GM19467 (cell line): ENCODE data around the gene SPOCD1.
"Not testable (repeated sequence)": the region's sequence is repeated elsewhere in the genome, so short reads cannot be mapped to it uniquely, and the experiment has no call there.

ENCODE experiments used
- ATAC-seq: cut with Tn5 transposase; IDR thresholded peaks from one replicate; pipeline ENCODE4 v1.9.1; 2021; ENCODE audit warnings: mild to moderate bottlenecking, moderate library complexity; ENCODE audit not compliant: unreplicated experiment

The SPOCD1 gene

DNA sequence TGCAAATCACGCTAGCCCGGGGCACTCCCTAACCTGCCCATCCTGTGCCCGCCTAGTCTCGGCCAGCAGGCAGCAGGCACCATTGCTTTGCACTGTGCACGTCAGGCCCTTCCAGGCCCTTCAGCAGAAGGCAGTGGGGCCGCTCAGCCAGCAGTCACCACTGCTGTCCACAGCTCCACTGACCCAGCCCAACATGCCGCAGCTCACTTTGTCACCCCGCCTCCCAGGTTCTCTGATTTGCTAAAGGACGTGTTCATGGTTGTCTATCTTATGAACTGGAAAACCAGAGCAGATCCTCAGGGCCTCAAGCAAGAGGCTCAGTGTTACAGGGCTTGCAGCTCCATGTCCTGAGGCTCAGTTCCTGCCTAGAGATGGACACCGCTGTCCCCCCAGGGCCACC lies 14.2 kb upstream of the SPOCD1 start:
- no peak for ATAC-seq

DNA sequence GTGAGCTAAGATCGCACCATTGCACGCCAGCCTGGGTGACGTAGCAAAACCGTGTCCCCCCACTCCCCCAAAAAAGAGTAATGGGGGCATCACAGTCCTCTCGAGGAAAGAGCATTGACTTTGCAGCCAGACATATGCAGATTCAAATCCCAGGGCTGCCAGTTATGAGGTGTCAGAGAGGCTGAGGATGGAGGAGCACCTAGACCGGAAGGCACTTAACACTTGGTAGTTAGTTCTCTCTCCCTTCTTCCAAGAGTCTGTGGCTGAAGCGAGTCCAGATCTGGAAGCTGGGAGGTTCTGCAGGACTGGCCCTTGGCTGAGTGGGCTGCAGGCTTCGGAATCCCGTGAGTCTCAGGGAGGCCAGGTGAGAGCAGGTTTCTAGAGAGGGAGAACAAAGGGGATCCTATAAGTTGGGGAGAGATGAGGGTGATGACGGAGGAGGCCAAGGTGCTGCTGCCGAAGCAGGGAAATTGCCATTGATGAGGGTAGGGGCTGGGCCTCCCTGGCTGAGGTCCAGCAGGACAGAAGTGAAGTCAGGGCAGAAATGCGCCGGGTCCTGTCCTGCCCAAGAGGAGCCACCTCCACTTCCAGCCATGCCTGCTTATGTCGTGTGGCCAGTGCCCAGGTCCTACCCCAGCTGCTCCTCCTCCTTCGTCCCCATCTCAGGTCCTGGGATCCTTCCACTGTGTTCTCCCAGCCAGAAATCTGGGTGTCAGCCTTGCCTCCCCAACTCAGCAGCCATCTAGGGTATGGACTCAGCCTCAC lies 13.3 kb upstream of the SPOCD1 start:
- no peak for ATAC-seq

DNA sequence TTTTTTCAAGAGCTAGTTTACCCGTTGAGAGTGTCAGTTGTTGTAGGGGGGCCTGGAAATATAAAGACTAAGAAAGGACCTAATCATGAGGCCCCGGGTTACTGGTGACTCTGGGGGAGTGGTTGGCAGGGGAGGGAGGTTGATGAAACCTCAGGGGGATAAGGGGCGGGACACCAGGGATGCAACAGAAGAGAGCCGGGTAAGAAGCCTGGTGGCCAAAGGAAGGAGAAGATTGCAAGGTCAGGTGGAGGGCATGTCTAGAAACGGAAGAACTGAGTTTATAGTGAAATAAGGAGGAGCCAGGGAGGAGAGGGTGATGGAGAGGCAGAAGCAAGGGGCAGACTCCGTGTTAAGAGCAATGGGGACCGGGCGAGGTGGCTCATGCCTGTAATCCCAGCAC lies 12.5 kb upstream of the SPOCD1 start:
- ATAC-seq: no peak

DNA sequence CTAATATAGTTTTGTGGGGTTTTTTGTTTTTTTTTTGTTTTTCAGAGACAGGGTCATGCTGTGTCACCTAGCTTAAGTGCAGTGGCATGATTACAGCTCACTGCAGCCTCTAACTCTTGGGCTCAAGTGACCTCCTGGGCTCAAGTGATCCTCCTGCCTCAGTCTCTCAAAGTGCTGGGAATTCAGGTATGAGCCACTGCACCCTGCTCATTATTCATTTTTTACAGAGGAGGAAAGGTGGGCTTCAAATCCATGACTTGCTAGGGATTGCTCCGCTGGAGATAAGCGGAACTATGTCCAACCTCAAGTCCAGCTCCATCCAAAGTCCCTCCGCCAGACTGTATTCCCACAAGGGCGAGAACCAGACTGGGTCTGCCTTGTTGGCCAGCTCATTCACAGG lies 8.0 kb upstream of the SPOCD1 start:
- no peak for ATAC-seq

DNA sequence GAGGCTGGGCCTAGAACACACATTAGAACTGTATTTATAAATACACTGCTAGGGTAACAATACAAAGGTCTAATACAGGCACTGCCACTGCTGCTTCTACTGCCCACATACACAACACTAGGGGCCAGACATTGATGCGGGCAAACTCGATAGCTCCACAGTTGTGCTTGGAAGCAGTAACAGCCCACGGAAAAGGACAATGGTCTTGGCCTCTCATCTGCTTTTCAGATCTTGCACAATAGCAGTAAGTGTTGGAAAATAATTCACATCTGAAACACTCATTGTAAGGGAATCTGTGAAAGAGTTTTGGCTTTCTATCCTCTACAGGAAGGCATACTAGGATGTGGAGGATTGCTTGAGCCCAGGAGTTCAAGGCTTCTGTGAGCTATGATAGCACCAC lies 6.9 kb upstream of the SPOCD1 start:
- no peak for ATAC-seq

DNA sequence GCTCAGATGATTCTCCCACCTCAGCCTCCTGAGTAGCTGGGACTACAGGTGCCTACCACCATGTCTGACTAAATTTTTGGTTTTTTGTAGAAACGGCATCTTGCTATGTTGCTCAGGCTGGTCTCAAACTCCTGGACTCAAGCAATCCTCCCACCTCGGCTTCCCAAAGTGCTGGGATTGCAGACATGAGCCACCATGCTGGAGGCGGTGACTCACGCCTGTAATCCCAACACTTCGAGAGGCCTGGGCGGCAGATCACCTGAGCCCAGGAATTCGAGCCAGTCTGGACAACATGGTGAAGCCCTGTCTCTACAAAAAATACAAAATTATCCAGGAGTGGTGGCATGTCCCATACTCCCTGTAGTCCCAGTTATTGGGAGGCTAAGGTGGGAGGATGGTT lies 4.4 kb upstream of the SPOCD1 start:
- not testable (repeated sequence) for ATAC-seq

DNA sequence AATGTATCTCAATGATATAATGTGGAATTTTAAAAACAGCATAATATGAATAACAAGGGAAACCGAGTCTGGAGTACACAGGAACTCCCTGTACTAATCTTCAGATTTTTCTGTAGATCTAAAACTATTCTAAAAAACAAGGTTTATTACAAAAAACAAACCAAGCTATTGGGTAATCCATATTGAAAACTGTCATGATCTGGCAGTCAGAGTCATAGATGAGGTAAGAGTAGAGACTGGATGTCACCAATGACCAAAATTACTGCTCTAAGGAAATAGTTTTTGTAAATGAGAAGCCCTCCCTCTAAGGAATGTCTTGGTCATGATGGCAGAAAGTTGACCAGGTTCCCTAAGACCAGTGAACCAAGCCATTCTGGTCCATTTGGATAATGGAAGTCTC lies 2.4 kb upstream of the SPOCD1 start:
- ATAC-seq: no peak

DNA sequence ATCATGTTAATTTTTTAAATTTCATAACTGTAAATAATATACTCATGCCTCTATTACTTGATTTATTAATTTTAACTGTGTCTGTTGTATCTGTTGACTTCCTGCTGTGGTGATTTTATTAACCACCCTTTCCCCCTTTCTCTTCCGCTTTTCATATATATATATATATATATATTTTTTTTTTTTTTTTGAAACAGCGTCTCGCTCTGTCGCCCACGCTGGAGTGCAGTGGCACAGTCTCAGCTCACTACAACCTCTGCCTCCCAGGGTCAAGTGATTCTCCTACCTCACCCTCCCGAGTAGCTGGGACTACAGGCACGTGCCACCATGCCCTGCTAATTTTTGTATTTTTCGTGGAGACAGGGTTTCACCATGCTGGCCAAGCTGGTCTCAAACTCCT lies 1.1 kb upstream of the SPOCD1 start:
- not testable (repeated sequence) for ATAC-seq

DNA sequence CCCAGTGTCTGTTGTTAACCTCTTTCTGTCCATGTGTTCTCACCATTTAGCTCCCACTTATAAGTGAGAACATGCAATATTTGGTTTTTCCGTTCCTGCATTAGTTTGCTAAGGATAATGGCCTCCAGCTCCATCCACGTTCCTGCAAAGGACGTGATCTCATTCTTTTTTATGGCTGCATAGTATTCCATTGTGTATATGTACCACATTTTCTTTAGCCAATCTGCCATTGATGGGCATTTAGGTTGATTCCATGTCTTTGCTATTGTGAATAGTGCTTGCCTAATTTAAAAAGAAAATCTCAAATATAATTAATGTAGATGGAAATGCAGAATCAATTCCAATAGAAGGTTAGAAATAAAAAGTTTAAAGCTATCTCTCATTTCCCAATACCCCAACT lies 679 bp upstream of the SPOCD1 start:
- ATAC-seq: not testable (repeated sequence)

DNA sequence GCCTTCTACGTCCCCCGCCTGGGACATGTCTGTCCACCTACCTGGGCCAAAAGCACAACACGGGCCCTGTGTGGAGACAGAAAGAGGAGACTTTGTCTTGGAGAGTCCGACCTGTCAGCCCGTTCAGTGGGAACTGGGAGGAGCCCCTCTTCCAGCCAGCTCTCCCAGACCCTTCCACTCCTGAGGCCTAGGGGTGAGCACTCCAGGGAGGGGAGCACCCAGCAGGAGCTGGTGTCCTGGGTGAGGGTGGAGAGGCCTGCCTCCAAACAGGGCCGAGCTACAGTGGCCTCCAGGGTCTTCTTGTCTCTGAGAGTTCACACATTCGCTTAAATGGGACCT lies 546 bp downstream of the SPOCD1 start:
- no peak for ATAC-seq

DNA sequence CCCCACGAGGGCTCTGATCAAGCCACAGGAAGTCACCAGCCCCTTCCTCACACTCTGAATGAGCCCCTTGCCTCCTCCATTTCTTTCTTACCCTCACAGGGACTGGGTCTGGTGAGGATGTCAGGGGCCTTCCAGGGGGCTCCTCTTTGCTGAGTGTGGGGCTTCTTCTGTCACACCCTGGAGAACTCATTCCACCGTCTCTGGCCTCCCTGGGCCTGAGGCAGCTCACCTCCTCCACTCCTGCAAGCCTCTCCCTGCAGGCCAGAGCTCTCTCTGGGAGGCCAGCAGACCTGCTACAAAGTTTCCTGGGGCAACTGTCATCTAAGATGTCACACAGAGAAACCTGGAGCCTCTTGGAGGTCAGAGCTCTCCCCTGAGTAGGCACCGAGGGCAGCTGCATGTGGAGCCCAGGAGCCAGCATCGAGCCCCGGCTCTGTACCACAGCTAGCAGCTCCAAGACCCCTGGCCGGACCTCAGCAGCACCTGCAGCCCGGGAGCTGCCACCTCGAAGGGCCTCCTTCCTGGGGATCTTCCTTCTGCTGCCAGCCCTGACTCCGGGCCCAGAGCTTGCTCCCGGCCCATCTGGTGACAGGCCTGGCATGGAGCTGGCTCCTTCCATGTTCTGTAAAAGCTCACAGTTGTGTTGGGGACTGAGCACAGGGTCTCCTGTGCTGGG lies 1.1 kb downstream of the SPOCD1 start:
- ATAC-seq: no peak

DNA sequence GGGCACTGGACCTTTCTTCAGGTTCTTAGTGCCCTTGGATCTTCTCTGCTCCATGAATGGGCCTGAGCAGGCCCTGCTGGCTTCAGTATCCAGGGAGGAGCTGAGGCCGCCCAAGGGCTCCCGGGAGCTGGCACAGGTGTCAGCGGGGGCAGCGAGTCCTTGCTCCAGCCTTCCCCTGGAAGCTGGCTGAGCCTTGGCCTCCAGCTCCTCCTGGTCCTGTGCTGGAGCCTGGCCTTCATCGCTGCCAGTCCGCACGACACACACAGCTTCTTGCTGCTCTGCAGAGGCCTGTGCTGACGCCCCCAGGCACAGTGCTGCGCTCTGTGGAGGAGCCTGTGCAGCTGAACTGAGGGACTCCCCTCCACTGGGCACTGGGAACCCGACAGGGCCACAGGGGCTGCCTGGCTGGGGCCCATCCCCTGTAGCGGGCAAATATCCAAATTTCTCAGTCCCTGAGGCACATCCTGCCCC lies 1.7 kb downstream of the SPOCD1 start:
- ATAC-seq: no peak

DNA sequence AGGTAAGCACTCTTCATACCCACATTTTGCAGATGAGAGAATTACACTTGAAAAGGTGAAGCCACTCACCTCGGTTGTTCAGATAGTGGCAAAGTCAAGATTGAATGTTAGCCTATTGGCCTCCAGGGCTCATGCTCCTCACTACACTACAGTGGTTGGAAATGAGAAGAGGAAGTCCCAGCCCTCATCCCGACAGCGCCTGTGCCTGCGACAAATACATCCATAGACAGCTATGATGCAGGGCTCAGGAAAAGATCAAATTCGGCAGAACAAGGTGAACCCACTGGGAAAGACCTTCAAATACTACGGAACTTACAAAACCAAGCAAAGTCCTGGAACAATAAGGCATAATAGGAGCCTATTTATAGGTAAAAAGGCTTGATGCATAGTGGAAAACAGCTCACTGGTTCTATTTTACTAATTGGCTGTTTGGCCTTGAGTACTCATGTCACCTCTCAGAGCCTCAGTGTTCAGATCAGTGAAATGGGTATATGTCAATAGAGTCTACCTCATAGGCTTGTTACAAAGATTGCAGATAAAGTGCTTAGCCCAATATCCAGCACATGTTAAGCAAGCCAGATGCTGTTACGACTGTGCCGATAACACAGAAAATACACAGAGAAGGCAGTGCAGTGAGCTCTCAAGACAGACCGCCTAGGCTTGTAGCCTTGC lies 3.5 kb downstream of the SPOCD1 start:
- no peak for ATAC-seq

DNA sequence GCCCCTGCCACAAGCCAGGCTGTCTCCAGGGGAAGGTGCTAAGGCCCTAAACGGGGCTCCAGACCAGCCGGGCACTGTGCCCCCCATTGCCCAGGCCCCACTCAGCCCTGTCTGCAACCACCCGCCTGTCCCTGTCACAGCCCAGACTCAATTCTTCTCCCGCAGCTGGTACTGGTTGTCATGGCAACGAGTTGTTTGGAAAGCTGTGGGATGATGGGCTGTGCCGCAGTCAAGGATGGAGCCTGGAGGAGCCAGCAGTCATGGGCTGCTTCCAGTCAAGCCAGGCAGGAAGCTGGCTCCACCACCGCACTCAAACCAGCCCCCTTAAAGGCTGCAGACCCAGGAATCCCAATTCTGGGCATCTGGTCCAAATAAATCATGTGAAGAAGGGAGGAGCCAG lies 4.2 kb downstream of the SPOCD1 start:
- no peak for ATAC-seq

DNA sequence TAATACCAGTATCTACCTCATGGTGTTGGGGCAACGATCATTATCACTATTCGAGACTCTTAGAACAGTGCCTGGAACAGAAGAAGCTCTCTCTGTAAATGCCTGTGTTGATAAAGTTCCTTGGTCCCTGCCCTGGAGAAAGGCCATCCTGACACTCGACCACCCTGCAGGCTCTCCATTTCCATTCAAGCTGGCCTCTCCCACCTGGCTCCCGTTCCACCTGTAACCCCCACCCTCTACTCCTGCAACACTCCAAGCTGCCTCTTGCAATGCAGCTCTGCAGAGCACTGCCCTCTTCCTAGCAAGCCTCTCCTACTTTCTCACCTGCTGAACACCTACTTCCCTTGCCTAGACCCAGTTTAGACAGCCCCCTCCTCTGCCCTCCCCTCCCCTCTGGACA lies 6.1 kb downstream of the SPOCD1 start:
- ATAC-seq: no peak

DNA sequence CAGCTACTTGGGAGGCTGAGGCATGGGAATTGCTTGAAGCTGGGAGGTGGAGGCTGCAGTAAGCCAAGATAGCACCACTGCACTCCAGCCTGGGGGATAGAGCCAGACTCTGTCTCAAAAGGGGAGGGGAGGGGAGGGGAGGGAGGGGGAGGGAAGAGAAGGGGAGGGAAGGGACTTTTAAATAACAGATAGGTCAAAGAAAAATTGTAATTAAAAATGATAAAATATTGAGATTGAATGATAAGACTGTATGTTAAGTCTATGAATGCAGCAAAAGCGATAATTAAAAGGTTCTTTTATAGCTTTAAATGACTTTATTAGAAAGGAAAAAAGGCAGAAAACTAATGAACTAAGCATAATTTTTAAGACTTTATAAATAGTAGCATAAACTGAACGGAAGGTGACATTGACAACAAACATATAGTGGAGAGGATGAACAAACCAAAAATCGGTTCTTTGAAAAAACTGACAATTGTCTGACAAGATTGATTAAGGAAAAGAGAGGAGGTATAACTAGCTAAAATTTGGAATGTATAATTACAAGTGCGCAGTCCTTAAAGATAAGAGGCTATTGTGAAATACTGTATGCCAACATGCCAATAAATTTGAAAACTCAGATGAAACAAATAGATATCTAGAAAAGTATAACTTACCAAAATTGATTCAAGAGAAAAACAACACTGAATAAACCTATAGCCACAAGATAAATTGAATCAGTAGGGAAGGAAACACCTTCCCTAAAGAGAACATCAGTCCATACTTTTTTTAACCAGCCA lies 8.4 kb downstream of the SPOCD1 start:
- no peak for ATAC-seq

DNA sequence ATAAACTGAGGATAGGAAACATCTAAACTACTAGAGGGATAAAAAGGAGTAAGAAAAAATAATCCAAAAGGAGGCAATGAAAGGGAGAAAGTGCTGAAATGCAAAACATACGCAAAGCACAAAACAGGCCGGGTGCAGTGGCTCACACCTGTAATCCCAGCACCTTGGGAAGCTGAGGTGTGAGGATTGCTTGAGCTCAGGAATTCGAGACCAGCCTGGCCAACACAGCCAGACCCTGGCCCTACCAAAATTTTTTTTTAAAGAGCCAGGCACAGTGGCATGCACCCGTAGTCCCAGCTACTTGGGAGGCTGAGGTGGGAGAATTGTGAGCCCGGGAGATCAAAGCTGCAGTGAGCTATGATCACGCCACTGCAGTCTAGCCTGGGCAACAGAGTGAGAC lies 10.5 kb downstream of the SPOCD1 start:
- no peak for ATAC-seq

DNA sequence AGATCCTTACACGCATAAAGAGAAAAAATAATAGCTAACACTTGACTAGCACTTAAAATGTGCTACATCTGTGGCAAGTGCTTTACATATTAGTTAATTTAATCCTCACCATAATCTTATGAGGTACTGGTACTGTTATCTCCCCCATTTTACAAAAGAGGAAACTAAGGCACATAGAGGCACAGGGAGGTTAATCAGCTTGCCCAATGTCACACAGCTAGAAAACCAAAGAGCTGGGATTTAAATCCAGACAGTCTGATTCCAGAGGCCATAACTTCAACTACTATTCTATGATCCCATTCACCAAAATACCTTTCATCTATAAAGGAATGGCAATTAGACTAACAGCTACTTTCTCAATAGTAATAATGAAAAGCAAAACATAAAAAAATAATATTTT lies 11.7 kb downstream of the SPOCD1 start:
- no peak for ATAC-seq

DNA sequence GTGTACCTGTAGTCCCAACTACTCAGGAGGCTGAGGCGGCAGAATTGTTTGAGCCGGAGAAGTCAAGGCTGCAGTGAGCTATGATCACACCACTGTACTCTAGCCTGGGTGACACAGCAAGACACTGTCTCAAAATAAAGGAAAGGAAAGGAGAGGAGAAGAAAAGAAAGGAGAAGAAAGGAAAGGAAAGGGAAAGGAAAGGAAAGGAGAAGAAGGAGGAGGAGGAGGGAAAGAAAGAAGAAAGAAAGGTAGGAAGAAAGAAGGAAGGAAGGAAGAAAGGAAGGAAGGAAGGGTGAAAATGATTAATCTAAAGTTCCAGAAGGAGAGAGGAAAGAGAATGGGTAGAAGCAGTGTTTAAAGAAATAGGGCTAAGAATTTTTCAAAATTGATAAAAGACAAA lies 12.2 kb downstream of the SPOCD1 start:
- no peak for ATAC-seq

DNA sequence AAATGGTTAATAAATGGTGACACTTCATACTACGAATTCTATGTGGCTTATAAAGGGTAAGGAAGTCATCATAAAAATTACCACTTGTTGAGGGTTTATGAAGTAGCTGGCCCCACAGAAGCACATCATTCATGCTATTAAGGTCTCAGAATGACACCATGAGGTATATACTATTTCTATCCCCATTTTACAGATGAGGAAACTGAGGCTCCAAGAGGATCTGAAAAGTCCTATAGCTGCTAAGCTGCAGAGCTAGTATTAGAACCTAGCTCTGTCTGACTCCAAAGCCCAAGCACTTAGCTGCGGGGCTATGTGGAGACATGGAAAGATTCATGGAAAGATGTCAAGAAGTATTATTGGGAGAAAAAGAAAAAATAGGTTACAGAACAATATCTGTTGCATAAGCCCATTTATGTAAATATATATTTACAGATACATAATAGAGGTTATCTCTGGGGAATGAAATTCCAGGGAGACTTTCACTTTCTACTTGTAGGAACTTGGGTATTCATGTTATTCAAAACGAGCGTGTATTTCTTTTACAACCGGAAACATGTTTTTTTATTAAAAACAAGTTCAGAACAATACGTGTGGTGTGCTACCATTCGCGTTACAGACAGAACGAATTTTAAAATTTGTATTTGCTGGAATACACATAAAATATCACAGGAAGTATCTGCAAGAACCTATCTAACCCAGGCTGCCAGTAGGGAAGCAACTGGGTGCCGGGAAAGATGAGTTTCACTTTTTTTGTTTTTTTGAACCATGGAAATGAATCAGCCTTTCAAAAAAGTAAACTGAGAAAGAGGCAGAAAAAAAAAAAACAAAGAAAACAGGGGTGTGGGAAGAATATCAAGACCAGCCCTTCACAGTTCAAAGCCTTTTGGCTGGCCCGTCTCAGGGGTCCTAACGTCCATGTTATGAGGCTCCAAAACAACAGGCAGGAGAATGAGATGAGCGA lies 13.4 kb downstream of the SPOCD1 start:
- ATAC-seq: no peak
